Smooth muscle cell (in vitro differentiated cells): ENCODE measurements around the gene ALDH9A1. TPM values are rescaled to one million over a fixed set of nuclear protein-coding genes. Genes with fewer than 3 reads are reported as not detected.

Experiments used
- DNase-seq: peaks from one replicate; lab custom pipeline; 2025; ENCODE audit not compliant: unreplicated experiment; lab: John Stamatoyannopoulos, UW
- H2AFZ ChIP-seq: fragments of 200-600 bp; sonication (generic); 2 replicates; pipeline ENCODE4 v1.6.0; 2016; ENCODE audit warnings: antibody characterized with exemption, low read depth, mild to moderate bottlenecking
- H3F3A ChIP-seq: fragments of 200-600 bp; sonication (generic); 2 replicates; pipeline ENCODE4 v1.6.0; 2017; ENCODE audit warnings: antibody characterized with exemption, low read depth
- H3K27ac ChIP-seq: fragments of 200-600 bp; sonication (generic); 2 replicates; pipeline ENCODE4 v1.5.1; 2016; ENCODE audit warnings: low read depth, mild to moderate bottlenecking
- H3K27me3 ChIP-seq: fragments of 200-600 bp; sonication (generic); 2 replicates; pipeline ENCODE4 v1.6.1; 2016; ENCODE audit warnings: low read depth, mild to moderate bottlenecking
- H3K36me3 ChIP-seq: fragments of 200-600 bp; sonication (generic); 2 replicates; pipeline ENCODE4 v1.5.1; 2016; ENCODE audit warnings: low read depth
- H3K4me1 ChIP-seq: fragments of 200-600 bp; sonication (generic); 2 replicates; pipeline ENCODE4 v1.5.1; 2016; ENCODE audit warnings: low read depth
- H3K4me2 ChIP-seq: fragments of 200-600 bp; sonication (generic); 2 replicates; pipeline ENCODE4 v1.6.0; 2016; ENCODE audit warnings: mild to moderate bottlenecking
- H3K4me3 ChIP-seq: fragments of 200-600 bp; sonication (generic); 2 replicates; pipeline ENCODE4 v1.5.1; 2016; ENCODE audit warnings: mild to moderate bottlenecking
- H3K79me2 ChIP-seq: fragments of 200-600 bp; sonication (generic); 2 replicates; pipeline ENCODE4 v1.6.0; 2016; ENCODE audit warnings: low read depth, mild to moderate bottlenecking
- H3K9ac ChIP-seq: fragments of 200-600 bp; sonication (generic); 2 replicates; pipeline ENCODE4 v1.6.0; 2016; ENCODE audit warnings: low read depth
- H3K9me3 ChIP-seq: fragments of 200-600 bp; sonication (generic); replicated peaks from 2 replicates; pipeline ENCODE4 v1.5.1; 2016; ENCODE audit warnings: low read depth
- H4K20me1 ChIP-seq: fragments of 200-600 bp; sonication (generic); 2 replicates; pipeline ENCODE4 v1.6.0; 2016; ENCODE audit warnings: low read depth
- CTCF ChIP-seq: fragments of 200-600 bp; sonication (generic); IDR thresholded peaks from 2 replicates; pipeline ENCODE4 v1.5.1; 2017; ENCODE audit warnings: borderline replicate concordance, mild to moderate bottlenecking, antibody characterized with exemption; ENCODE audit not compliant: insufficient read depth, poor library complexity, severe bottlenecking
- WGBS: methylation state at CpG from one replicate; pipeline ENCODE4 v1.1.7; 2016; ENCODE audit warnings: low lambda C conversion rate; 5-methylcytosine and 5-hydroxymethylcytosine counted together
- polyA plus RNA-seq: library from polyadenylated mRNA; unstranded; fragments of >200 nt; fragmentation: Nextera tagmentation; extraction: Ambion mirVana; gene quantifications from 2 replicates; pipeline ENCODE4 v1.2.1, GENCODE V29; 2016
- total RNA-seq: library from RNA; depleted of rRNA; stranded (reverse); fragments of >200 nt; gene quantifications from 2 replicates; pipeline ENCODE4 v1.2.3, GENCODE V29; 2014

Gene ALDH9A1
- total and polyA plus RNA-seq, 2 experiments from 2014 or later = 31.5 to 76.8 TPM

- Histone ChIP-seq H3K9ac (peak within 1 kb of the TSS; percentile 82), H4K20me1 (peaks cover 37% of the 10 kb centered on the region), H3K27ac (peak within 1 kb of the TSS; percentile 91), H2AFZ (peak within 1 kb of the TSS; percentile 92), H3K27me3 (no peaks in the 10 kb centered on the region), H3K9me3 (no peaks in the 10 kb centered on the region), H3K4me3 (peak within 1 kb of the TSS; percentile 83), H3K36me3 (no peaks in the 10 kb centered on the region), H3K79me2 (peaks cover 27% of the 10 kb centered on the region), H3K4me1 (peaks cover 26% of the 10 kb centered on the region), H3K4me2 (peak within 1 kb of the TSS; percentile 94), H3F3A (peaks cover 9% of the 10 kb centered on the region)
- 1% methylated on average over 56 of the region's 56 CpGs for WGBS
- peak; percentile 66 for DNase-seq
- TF ChIP-seq CTCF = no peak
These were observed 67.6 kb downstream of the ALDH9A1 start, which contains the start of gene MGST3 for GRCh38 chr1:165630629-165631341. MGST3 (plus strand) TSS chr1:165631234; CDS start chr1:165649848, 18,614 bp downstream.

- H3K79me2 ChIP-seq = peaks cover 19% of the 10 kb centered on the region
- no peak for DNase-seq
- peak overlapping the region; percentile 92 for H2AFZ ChIP-seq
- peak overlapping the region; percentile 94 for H3K4me2 ChIP-seq
- WGBS = 6% methylated on average over 26 of the region's 26 CpGs
- H3F3A ChIP-seq = peaks cover 9% of the 10 kb centered on the region
- H3K4me1 ChIP-seq = peaks cover 19% of the 10 kb centered on the region
- peak overlapping the region; percentile 82 for H3K9ac ChIP-seq
- peaks cover 30% of the 10 kb centered on the region for H4K20me1 ChIP-seq
- H3K9me3 ChIP-seq = no peaks in the 10 kb centered on the region
- peak overlapping the region; percentile 83 for H3K4me3 ChIP-seq
- peak overlapping the region; percentile 91 for H3K27ac ChIP-seq
- H3K27me3 ChIP-seq = no peaks in the 10 kb centered on the region
- TF ChIP-seq CTCF = no peak
- H3K36me3 ChIP-seq = no peaks in the 10 kb centered on the region
These were observed 68.3 kb downstream of the ALDH9A1 start for GRCh38 chr1:165629848-165630628.

GRCh38 chr1:165629151-165629550, 69.2 kb downstream of the ALDH9A1 start:
- no peak overlapping the region for H3K4me2 ChIP-seq
- no peaks in the 10 kb centered on the region for H3K36me3 ChIP-seq
- no peak overlapping the region for H3K9ac ChIP-seq
- 92% methylated on average over 3 of the region's 3 CpGs for WGBS
- H3K27me3 ChIP-seq = no peaks in the 10 kb centered on the region
- peaks cover 21% of the 10 kb centered on the region for H4K20me1 ChIP-seq
- H2AFZ ChIP-seq = no peak overlapping the region
- H3K4me3 ChIP-seq = no peak overlapping the region
- no peak overlapping the region for H3K27ac ChIP-seq
- DNase-seq = no peak
- no peak for TF ChIP-seq CTCF
- peaks cover 18% of the 10 kb centered on the region for H3K4me1 ChIP-seq
- H3K79me2 ChIP-seq = peaks cover 13% of the 10 kb centered on the region
- no peaks in the 10 kb centered on the region for H3K9me3 ChIP-seq
- H3F3A ChIP-seq = peaks cover 9% of the 10 kb centered on the region
